WTC11 (cell line): ENCODE data around the gene RASGRF2.

ENCODE experiments used
- CTCF ChIP-seq: fragments of 200-600 bp; IDR thresholded peaks from 2 replicates; pipeline ENCODE4 v1.8.0; 2022; ENCODE audit warnings: antibody characterized with exemption
- IRF2 ChIP-seq: sonication (generic); formaldehyde crosslinking; IDR thresholded peaks from 2 replicates; pipeline ENCODE4 v1.8.0; 2022; ENCODE audit warnings: low read depth, missing genetic modification reagents, borderline replicate concordance
- USF1 ChIP-seq: sonication (generic); formaldehyde crosslinking; IDR thresholded peaks from 2 replicates; pipeline ENCODE4 v1.8.0; 2022; ENCODE audit warnings: mild to moderate bottlenecking, missing genetic modification reagents

GRCh38 chr5:80915716-80916115, 44.4 kb upstream of the RASGRF2 start:
- no peak for TF ChIP-seq CTCF
- TF ChIP-seq IRF2 (CRISPR knock-in tag), result no peak
- TF ChIP-seq USF1 (CRISPR knock-in tag), result no peak
